ENCODE data around the gene DPM2.

DPM2 gene

GRCh38 chr9:127913682-127914081 is 24.0 kb downstream of the DPM2 start:
- H3F3A ChIP-seq (ENCODE audit: insufficient read depth) = peaks cover 19% of the 10 kb centered on the region
- H3K27me3 ChIP-seq (ENCODE audit: low read length) = no peaks in the 10 kb centered on the region
- H2AFZ ChIP-seq (ENCODE audit: low read depth, low read length, severe bottlenecking) = no peak overlapping the region
- H3K36me3 ChIP-seq (ENCODE audit: low read length) = no peaks in the 10 kb centered on the region
- no peaks in the 10 kb centered on the region for H3K79me2 ChIP-seq (ENCODE audit: insufficient read depth, low read length)
- no peaks in the 10 kb centered on the region for H4K20me1 ChIP-seq (ENCODE audit: low read depth, low read length)
- H3K4me3 ChIP-seq (ENCODE audit: insufficient read depth, low read length, poor library complexity, severe bottlenecking) = no peak overlapping the region
- no peak overlapping the region for H3K27ac ChIP-seq (ENCODE audit: low read depth, low read length)
- no peak overlapping the region for H3K4me2 ChIP-seq (ENCODE audit: low read depth, low read length, poor library complexity, severe bottlenecking)
- no peaks in the 10 kb centered on the region for H3K9me2 ChIP-seq (replicated peaks; ENCODE audit: insufficient read depth, low read length)
- H3K9me3 ChIP-seq (ENCODE audit: insufficient read depth, low read length) = no peaks in the 10 kb centered on the region
- no peak for TF ChIP-seq CTCF (IDR thresholded peaks at IDR 0.05; ENCODE audit: insufficient read depth, low read length, poor library complexity, severe bottlenecking)
- no peak for TF ChIP-seq EZH2phosphoT487 (conservative IDR thresholded peaks at IDR 0.05; ENCODE audit: low read length)
- H3K9ac ChIP-seq (ENCODE audit: low read length) = no peak overlapping the region

GRCh38 chr9:127912882-127913281 is 24.8 kb downstream of the DPM2 start:
- Histone ChIP-seq H4K20me1 (ENCODE audit: low read depth, low read length) (no peaks in the 10 kb centered on the region), H3K9me3 (ENCODE audit: insufficient read depth, low read length) (no peaks in the 10 kb centered on the region), H3K79me2 (ENCODE audit: insufficient read depth, low read length) (no peaks in the 10 kb centered on the region), H3K27me3 (ENCODE audit: low read length) (no peaks in the 10 kb centered on the region), H3K9me2 (replicated peaks; ENCODE audit: insufficient read depth, low read length) (no peaks in the 10 kb centered on the region), H3F3A (ENCODE audit: insufficient read depth) (peaks cover 19% of the 10 kb centered on the region), H3K9ac (ENCODE audit: low read length) (no peak overlapping the region), H2AFZ (ENCODE audit: low read depth, low read length, severe bottlenecking) (no peak overlapping the region), H3K4me2 (ENCODE audit: low read depth, low read length, poor library complexity, severe bottlenecking) (no peak overlapping the region), H3K4me3 (ENCODE audit: insufficient read depth, low read length, poor library complexity, severe bottlenecking) (no peak overlapping the region), H3K36me3 (ENCODE audit: low read length) (no peaks in the 10 kb centered on the region), H3K27ac (ENCODE audit: low read depth, low read length) (no peak overlapping the region)
- TF ChIP-seq EZH2phosphoT487 (conservative IDR thresholded peaks at IDR 0.05; ENCODE audit: low read length) (no peak), CTCF (IDR thresholded peaks at IDR 0.05; ENCODE audit: insufficient read depth, low read length, poor library complexity, severe bottlenecking) (no peak)

GRCh38 chr9:127912296-127912695 is 25.4 kb downstream of the DPM2 start:
- Histone ChIP-seq H3K79me2 (ENCODE audit: insufficient read depth, low read length) (no peaks in the 10 kb centered on the region), H3K4me2 (ENCODE audit: low read depth, low read length, poor library complexity, severe bottlenecking) (no peak overlapping the region), H3K27ac (ENCODE audit: low read depth, low read length) (no peak overlapping the region), H4K20me1 (ENCODE audit: low read depth, low read length) (no peaks in the 10 kb centered on the region), H3F3A (ENCODE audit: insufficient read depth) (peaks cover 15% of the 10 kb centered on the region), H3K36me3 (ENCODE audit: low read length) (no peaks in the 10 kb centered on the region), H3K9me2 (replicated peaks; ENCODE audit: insufficient read depth, low read length) (no peaks in the 10 kb centered on the region), H3K4me3 (ENCODE audit: insufficient read depth, low read length, poor library complexity, severe bottlenecking) (no peak overlapping the region), H3K9ac (ENCODE audit: low read length) (no peak overlapping the region), H3K9me3 (ENCODE audit: insufficient read depth, low read length) (no peaks in the 10 kb centered on the region), H2AFZ (ENCODE audit: low read depth, low read length, severe bottlenecking) (no peak overlapping the region), H3K27me3 (ENCODE audit: low read length) (no peaks in the 10 kb centered on the region)
- TF ChIP-seq EZH2phosphoT487 (conservative IDR thresholded peaks at IDR 0.05; ENCODE audit: low read length) (no peak), CTCF (IDR thresholded peaks at IDR 0.05; ENCODE audit: insufficient read depth, low read length, poor library complexity, severe bottlenecking) (no peak)
